Measurements from ENCODE around the gene GPRC5C. TPM values are rescaled to one million over a fixed set of nuclear protein-coding genes. Genes with fewer than 3 reads are reported as not detected.

GPRC5C gene
- total RNA-seq, 4 donors from 2014 or later, result 11.3 to 27.2 (median 14.3) TPM

GRCh38 chr17:74419928-74420411, 11.9 kb upstream of the GPRC5C start:
- no peak for ATAC-seq

GRCh38 chr17:74424117-74424516, 7.8 kb upstream of the GPRC5C start:
- WGBS, 2 donors (ENCODE audit: low coverage in 1 of 2), result 79 to 93% methylated on average over 4 to 7 of the region's 7 CpGs
- no peak for ATAC-seq
- Histone ChIP-seq H3K27ac (no peak overlapping the region), H3K4me3 (no peak overlapping the region), H3K36me3 (no peaks in the 10 kb centered on the region), H3K27me3 (peaks cover 21% of the 10 kb centered on the region), H3K4me1 (peaks cover 0 to 9% (median 0%) of the 10 kb centered on the region in 3 donors), H3K9me3 (no peaks in the 10 kb centered on the region)
- TF ChIP-seq POLR2A (IDR thresholded peaks at IDR 0.05) (no peak), EP300 (IDR thresholded peaks at IDR 0.05) (no peak)

More at GRCh38 chr17:74419928-74420411, 11.9 kb upstream of the GPRC5C start:
- Histone ChIP-seq H3K9me3 (no peaks in the 10 kb centered on the region), H3K27me3 (peaks cover 20% of the 10 kb centered on the region), H3K27ac (no peak overlapping the region), H3K36me3 (no peaks in the 10 kb centered on the region), H3K4me1 (no peaks in the 10 kb centered on the region), H3K4me3 (no peak overlapping the region)
- no peak for TF ChIP-seq CTCF (IDR thresholded peaks at IDR 0.05)
- TF ChIP-seq EP300 (IDR thresholded peaks at IDR 0.05), result no peak
- TF ChIP-seq POLR2A (IDR thresholded peaks at IDR 0.05), result no peak
- TF ChIP-seq POLR2AphosphoS5 (IDR thresholded peaks at IDR 0.05), result no peak
- WGBS, 2 donors (ENCODE audit: low coverage in 1 of 2), result 80 to 85% methylated on average over 2 to 10 of the region's 10 CpGs

GRCh38 chr17:74424657-74425056, 7.2 kb upstream of the GPRC5C start:
- Histone ChIP-seq H3K27me3 (peaks cover 21% of the 10 kb centered on the region), H3K27ac (no peak overlapping the region), H3K36me3 (no peaks in the 10 kb centered on the region), H3K4me3 (no peak overlapping the region), H3K9me3 (no peaks in the 10 kb centered on the region), H3K4me1 (peaks cover 0 to 12% (median 0%) of the 10 kb centered on the region in 3 donors)
- ATAC-seq, result no peak
- WGBS, 2 donors (ENCODE audit: low coverage in 1 of 2), result 78 to 80% methylated on average over 3 to 5 of the region's 14 CpGs
- TF ChIP-seq EP300 (IDR thresholded peaks at IDR 0.05) (no peak), CTCF (IDR thresholded peaks at IDR 0.05) (no peak), POLR2AphosphoS5 (IDR thresholded peaks at IDR 0.05) (no peak), POLR2A (IDR thresholded peaks at IDR 0.05) (no peak)

- Histone ChIP-seq H3K4me1 (peaks cover 0 to 32% (median 9%) of the 10 kb centered on the region in 3 donors), H3K27ac (no peak overlapping the region), H3K36me3 (no peaks in the 10 kb centered on the region), H3K9me3 (no peaks in the 10 kb centered on the region), H3K4me3 (no peak overlapping the region), H3K27me3 (peaks cover 30% of the 10 kb centered on the region)
- 65 to 77% methylated on average over 8 to 9 of the region's 9 CpGs for WGBS, 2 donors (ENCODE audit: low coverage in 1 of 2)
- TF ChIP-seq POLR2A (IDR thresholded peaks at IDR 0.05) (no peak), CTCF (IDR thresholded peaks at IDR 0.05) (no peak), POLR2AphosphoS5 (IDR thresholded peaks at IDR 0.05) (no peak), EP300 (IDR thresholded peaks at IDR 0.05) (no peak)
- ATAC-seq, result no peak
Observed at GRCh38 chr17:74426551-74427047, 5.3 kb upstream of the GPRC5C start.

GRCh38 chr17:74427048-74427762, 4.7 kb upstream of the GPRC5C start:
- no peak for ATAC-seq
- Histone ChIP-seq H3K27ac (no peak overlapping the region), H3K27me3 (peaks cover 32% of the 10 kb centered on the region), H3K36me3 (no peaks in the 10 kb centered on the region), H3K4me3 (no peak overlapping the region), H3K4me1 (peaks cover 0 to 38% (median 16%) of the 10 kb centered on the region in 3 donors), H3K9me3 (no peaks in the 10 kb centered on the region)
- no peak for TF ChIP-seq POLR2AphosphoS5 (IDR thresholded peaks at IDR 0.05)
- no peak for TF ChIP-seq EP300 (IDR thresholded peaks at IDR 0.05)
- no peak for TF ChIP-seq CTCF (IDR thresholded peaks at IDR 0.05)
- TF ChIP-seq POLR2A (IDR thresholded peaks at IDR 0.05), result no peak
- 20 to 40% methylated on average over 1 of the region's 10 CpGs for WGBS, 2 donors (ENCODE audit: low coverage in 1 of 2)
